Small intestine (tissue), 7 donors: Measurements from ENCODE around the gene SLC12A9. TPM values are rescaled to one million over a fixed set of nuclear protein-coding genes. Genes with fewer than 3 reads are reported as not detected.
"Not testable (repeated sequence)": the region's sequence is repeated elsewhere in the genome, so short reads cannot be mapped to it uniquely, and the experiment has no call there.

Experiments used
- DNase-seq, 2 donors: peaks; one replicate each; pipeline versions ENCODE4 v3.0.0 to v3.0.0-alpha.2; 2013
- FAIRE-seq: peaks from 2 replicates; lab custom pipeline; 2012; peaks lifted over from hg19 to GRCh38; lab: Jason Lieb, UNC
- H3K27ac ChIP-seq, 3 donors: one replicate each; pipeline ENCODE4 v1.5.1; 2013; ENCODE audit warnings: low read length in 2 of 3, mild to moderate bottlenecking in 2 of 3, control low read depth in 1 of 3, inconsistent platforms in 1 of 3, low read depth in 1 of 3, moderate library complexity in 1 of 3
- H3K27me3 ChIP-seq, 3 donors: one replicate each; pipeline ENCODE4 v1.6.1; 2013; ENCODE audit warnings: low read length in 3 of 3, inconsistent platforms in 1 of 3; ENCODE audit not compliant: control insufficient read depth in 3 of 3, insufficient read depth in 3 of 3
- H3K36me3 ChIP-seq, 3 donors: one replicate each; pipeline ENCODE4 v1.6.1; 2013; ENCODE audit warnings: low read length in 3 of 3, inconsistent platforms in 1 of 3, low read depth in 1 of 3, mild to moderate bottlenecking in 1 of 3, moderate library complexity in 1 of 3; ENCODE audit not compliant: control insufficient read depth in 3 of 3, insufficient read depth in 2 of 3
- H3K4me1 ChIP-seq, 3 donors: one replicate each; pipeline ENCODE4 v1.6.1; 2013; ENCODE audit warnings: low read length in 2 of 3, inconsistent platforms in 1 of 3, low read depth in 1 of 3, mild to moderate bottlenecking in 1 of 3, moderate library complexity in 1 of 3; ENCODE audit not compliant: control insufficient read depth in 3 of 3, insufficient read depth in 2 of 3
- H3K4me3 ChIP-seq, 3 donors: one replicate each; pipeline ENCODE4 v1.5.1; 2013; ENCODE audit warnings: low read length in 3 of 3, control low read depth in 1 of 3, inconsistent platforms in 1 of 3, low read depth in 1 of 3, mild to moderate bottlenecking in 1 of 3, moderate library complexity in 1 of 3
- H3K9me3 ChIP-seq, 2 donors: one replicate each; pipeline ENCODE4 v1.6.1; 2013; ENCODE audit warnings: low read depth in 1 of 2, low read length in 1 of 2; ENCODE audit not compliant: control insufficient read depth in 2 of 2, insufficient read depth in 1 of 2
- WGBS, 3 donors: extraction: QIAGEN DNeasy Blood & Tissue Kit; methylation state at CpG; one replicate each; pipeline ENCODE4 v1.1.7; 2013; 5-methylcytosine and 5-hydroxymethylcytosine counted together
- polyA plus RNA-seq, 4 donors: library from polyadenylated mRNA; stranded (reverse) in 3 of 4; unstranded in 1 of 4; fragments of 200-250 nt in 3 of 4; fragments of 120-200 nt in 1 of 4; gene quantifications; one replicate each; pipeline versions ENCODE4 v1.2.1 to v1.2.3, GENCODE V29; 2013
- donor health status: healthy with polysubstance abuse.
- donor health status: control.
- donor health status: control.
- donor health status: Bipolar disorder and iron deficiency.
- donor health status: healthy.

SLC12A9 gene
- polyA plus RNA-seq, 4 donors = 10.5 to 28.8 (median 19.5) TPM

GRCh38 chr7:100808354-100808875 is 44.1 kb upstream of the SLC12A9 start:
- no peak for FAIRE-seq
- Histone ChIP-seq H3K4me1 (peaks cover 0 to 4% (median 2%) of the 10 kb centered on the region in 3 donors), H3K36me3 (peaks cover 2 to 89% (median 14%) of the 10 kb centered on the region in 3 donors), H3K9me3 (no peaks in the 10 kb centered on the region), H3K4me3 (no peak overlapping the region), H3K27ac (no peak overlapping the region), H3K27me3 (no peaks in the 10 kb centered on the region)
- 69 to 75% (median 74%) methylated on average over 5 of the region's 5 CpGs for WGBS, 3 donors
- no peak for DNase-seq

GRCh38 chr7:100811480-100811879 is 41.0 kb upstream of the SLC12A9 start:
- FAIRE-seq (no peak), DNase-seq (no peak)
- Histone ChIP-seq H3K27me3 (no peaks in the 10 kb centered on the region), H3K27ac (no peak overlapping the region), H3K36me3 (peaks cover 2 to 90% (median 15%) of the 10 kb centered on the region in 3 donors), H3K4me3 (no peak overlapping the region), H3K4me1 (no peaks in the 10 kb centered on the region), H3K9me3 (no peaks in the 10 kb centered on the region)
- WGBS, 3 donors = 83 to 91% (median 87%) methylated on average over 6 of the region's 6 CpGs

GRCh38 chr7:100812729-100813128 is 39.8 kb upstream of the SLC12A9 start:
- Histone ChIP-seq H3K27ac (no peak overlapping the region), H3K36me3 (peaks cover 0 to 87% (median 15%) of the 10 kb centered on the region in 3 donors), H3K4me3 (no peak overlapping the region), H3K9me3 (no peaks in the 10 kb centered on the region), H3K27me3 (no peaks in the 10 kb centered on the region), H3K4me1 (no peaks in the 10 kb centered on the region)
- WGBS, 3 donors = 91 to 94% (median 92%) methylated on average over 22 of the region's 22 CpGs
- DNase-seq = no peak
- FAIRE-seq = no peak

GRCh38 chr7:100816515-100816914 is 36.0 kb upstream of the SLC12A9 start:
- H3K27me3 ChIP-seq = not testable (repeated sequence)

GRCh38 chr7:100817097-100817496 is 35.4 kb upstream of the SLC12A9 start:
- no peak for DNase-seq

More at GRCh38 chr7:100816515-100816914, 36.0 kb upstream of the SLC12A9 start:
- H3K4me3 ChIP-seq, FAIRE-seq, H3K4me1 ChIP-seq, H3K9me3 ChIP-seq: not testable (repeated sequence)
- Histone ChIP-seq H3K27ac (peak overlapping the region in 1 of 3 donors; percentile 7), H3K36me3 (peaks cover 0 to 90% (median 9%) of the 10 kb centered on the region in 3 donors)
- WGBS, 3 donors = 49 to 69% (median 62%) methylated on average over 16 of the region's 16 CpGs
- DNase-seq = peak in 1 of 2 donors; percentile 51

GRCh38 chr7:100818366-100818765 is 34.1 kb upstream of the SLC12A9 start:
- DNase-seq = no peak
- no peaks in the 10 kb centered on the region for H3K9me3 ChIP-seq
- no peak overlapping the region for H3K27ac ChIP-seq
- no peak overlapping the region for H3K4me3 ChIP-seq
- 92 to 93% (median 92%) methylated on average over 9 of the region's 9 CpGs for WGBS, 3 donors
- no peaks in the 10 kb centered on the region for H3K4me1 ChIP-seq
- H3K36me3 ChIP-seq = peaks cover 0 to 90% (median 4%) of the 10 kb centered on the region in 3 donors
- FAIRE-seq = no peak
- no peaks in the 10 kb centered on the region for H3K27me3 ChIP-seq

More at GRCh38 chr7:100817097-100817496, 35.4 kb upstream of the SLC12A9 start:
- FAIRE-seq = no peak
- Histone ChIP-seq H3K4me1 (no peaks in the 10 kb centered on the region), H3K9me3 (no peaks in the 10 kb centered on the region), H3K27ac (no peak overlapping the region), H3K27me3 (no peaks in the 10 kb centered on the region), H3K36me3 (peaks cover 0 to 90% (median 9%) of the 10 kb centered on the region in 3 donors), H3K4me3 (no peak overlapping the region)
- 93 to 98% (median 94%) methylated on average over 19 of the region's 19 CpGs for WGBS, 3 donors

GRCh38 chr7:100818825-100819224 is 33.7 kb upstream of the SLC12A9 start:
- Histone ChIP-seq H3K4me3 (no peak overlapping the region), H3K27ac (no peak overlapping the region), H3K36me3 (peaks cover 0 to 90% (median 2%) of the 10 kb centered on the region in 3 donors), H3K27me3 (no peaks in the 10 kb centered on the region), H3K9me3 (no peaks in the 10 kb centered on the region), H3K4me1 (no peaks in the 10 kb centered on the region)
- FAIRE-seq (no peak), DNase-seq (no peak)
- 81 to 91% (median 86%) methylated on average over 6 of the region's 6 CpGs for WGBS, 3 donors

- H3K4me3 ChIP-seq = no peak overlapping the region
- peaks cover 0 to 91% (median under 1%) of the 10 kb centered on the region in 3 donors for H3K36me3 ChIP-seq
- no peaks in the 10 kb centered on the region for H3K4me1 ChIP-seq
- DNase-seq = no peak
- no peaks in the 10 kb centered on the region for H3K9me3 ChIP-seq
- no peak overlapping the region for H3K27ac ChIP-seq
- no peaks in the 10 kb centered on the region for H3K27me3 ChIP-seq
- WGBS, 3 donors = 93 to 96% (median 94%) methylated on average over 23 of the region's 23 CpGs
- FAIRE-seq = no peak
Observed at GRCh38 chr7:100819586-100819985, 32.9 kb upstream of the SLC12A9 start.
